ENCODE measurements around the gene SOBP. TPM values are rescaled to one million over a fixed set of nuclear protein-coding genes. Genes with fewer than 3 reads are reported as not detected.

The SOBP gene
- total RNA-seq, 1 donor from 2014 or later, result 24.0 TPM

GRCh38 chr6:107709341-107709740 lies 219.4 kb downstream of the SOBP start:
- H3K9me3 Mint-ChIP-seq, result no peaks in the 10 kb centered on the region
- H3K27ac Mint-ChIP-seq (ENCODE audit: unreplicated experiment), result no peak overlapping the region
- TF ChIP-seq CTCF (conservative IDR thresholded peaks at IDR 0.05), result no peak
- no peaks in the 10 kb centered on the region for H3K36me3 Mint-ChIP-seq (ENCODE audit: low read depth)
- H3K4me3 Mint-ChIP-seq, result no peak overlapping the region
- no peaks in the 10 kb centered on the region for H3K27me3 Mint-ChIP-seq (ENCODE audit: low read depth)
- H3K4me1 Mint-ChIP-seq, result peaks cover 44% of the 10 kb centered on the region
- DNase-seq (ENCODE audit: low read depth, low spot score), result no peak

Other genes with a start within 250 kb of the SOBP start
- 12.1 and 14.9 TPM in 2 replicates for gene PDSS2, start 30.6 kb upstream of the SOBP start, total RNA-seq